Gastrocnemius medialis (tissue), 4 donors: ENCODE measurements around the gene TRPV3.

ENCODE experiments used
- POLR2A ChIP-seq, 2 donors: fragments of 450-650 bp; IDR thresholded peaks; one replicate each; pipeline ENCODE4 v1.6.1; 2017; ENCODE audit warnings: antibody characterized with exemption in 2 of 2, mild to moderate bottlenecking in 2 of 2, moderate library complexity in 2 of 2
- TF ChIP-seq, protein P1 (sequence below), 5 experiments: fragments of 450-650 bp in 3 of 5; fragments of 200-600 bp in 2 of 5; sonication (generic) in 2 of 5; IDR thresholded peaks in 4 of 5; conservative IDR thresholded peaks in 1 of 5; 1 replicate in 4 of 5; 2 replicates in 1 of 5; pipeline ENCODE4 v1.5.1; 2016 to 2019; ENCODE audit warnings: antibody characterized with exemption in 5 of 5, mild to moderate bottlenecking in 3 of 5, moderate library complexity in 3 of 5

DNA sequence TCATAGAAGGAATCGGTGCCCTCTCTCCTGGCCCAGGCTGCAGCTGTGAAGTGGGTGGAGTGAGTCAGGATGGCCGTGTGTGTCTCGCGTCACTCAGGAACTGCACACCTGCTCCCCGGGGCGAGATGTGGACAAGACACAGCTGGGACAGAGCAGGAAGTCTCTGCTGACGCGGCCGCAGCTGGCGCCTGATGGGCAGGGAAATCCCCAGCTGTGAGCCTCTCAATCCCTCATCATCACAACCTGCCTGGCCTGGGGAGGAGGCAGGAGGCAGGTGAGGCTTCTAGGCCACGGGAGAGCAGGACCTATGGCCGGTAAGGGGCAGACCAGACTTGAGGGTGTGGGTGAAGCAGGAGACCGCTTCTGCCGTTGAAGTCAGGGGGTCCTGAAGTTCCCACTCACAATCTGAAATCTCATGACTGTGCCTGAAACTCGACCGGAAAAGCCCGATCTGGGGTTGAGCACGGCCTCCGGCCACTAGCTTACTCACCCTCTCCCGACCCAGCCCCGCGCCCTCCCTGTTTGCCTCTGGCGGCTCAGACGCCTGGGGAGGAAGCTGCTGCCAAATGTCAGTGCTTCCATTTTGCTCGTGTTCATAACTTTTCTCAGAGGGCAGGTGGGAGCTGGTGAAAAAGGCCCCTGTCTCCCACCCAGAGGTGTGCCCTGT is 1.1 kb upstream of the TRPV3 start:
- TF ChIP-seq, protein P1, sequence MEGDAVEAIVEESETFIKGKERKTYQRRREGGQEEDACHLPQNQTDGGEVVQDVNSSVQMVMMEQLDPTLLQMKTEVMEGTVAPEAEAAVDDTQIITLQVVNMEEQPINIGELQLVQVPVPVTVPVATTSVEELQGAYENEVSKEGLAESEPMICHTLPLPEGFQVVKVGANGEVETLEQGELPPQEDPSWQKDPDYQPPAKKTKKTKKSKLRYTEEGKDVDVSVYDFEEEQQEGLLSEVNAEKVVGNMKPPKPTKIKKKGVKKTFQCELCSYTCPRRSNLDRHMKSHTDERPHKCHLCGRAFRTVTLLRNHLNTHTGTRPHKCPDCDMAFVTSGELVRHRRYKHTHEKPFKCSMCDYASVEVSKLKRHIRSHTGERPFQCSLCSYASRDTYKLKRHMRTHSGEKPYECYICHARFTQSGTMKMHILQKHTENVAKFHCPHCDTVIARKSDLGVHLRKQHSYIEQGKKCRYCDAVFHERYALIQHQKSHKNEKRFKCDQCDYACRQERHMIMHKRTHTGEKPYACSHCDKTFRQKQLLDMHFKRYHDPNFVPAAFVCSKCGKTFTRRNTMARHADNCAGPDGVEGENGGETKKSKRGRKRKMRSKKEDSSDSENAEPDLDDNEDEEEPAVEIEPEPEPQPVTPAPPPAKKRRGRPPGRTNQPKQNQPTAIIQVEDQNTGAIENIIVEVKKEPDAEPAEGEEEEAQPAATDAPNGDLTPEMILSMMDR (IDR thresholded peaks at IDR 0.05 in 4 of 5, conservative IDR thresholded peaks at IDR 0.05 in 1 of 5) = no peak
- no peak for TF ChIP-seq POLR2A (IDR thresholded peaks at IDR 0.05)
